ENCODE data around the gene MAPK14.
"Not testable (repeated sequence)": the region's sequence is repeated elsewhere in the genome, so short reads cannot be mapped to it uniquely, and the experiment has no call there.

MAPK14 gene

GRCh38 chr6:36124346-36124745, 96.7 kb downstream of the MAPK14 start:
- not testable (repeated sequence) for DNase-seq

- no peak for DNase-seq
These were observed 97.3 kb downstream of the MAPK14 start for GRCh38 chr6:36124881-36125280.

- no peak for DNase-seq
These were observed 98.0 kb downstream of the MAPK14 start for GRCh38 chr6:36125575-36125974.

DNA sequence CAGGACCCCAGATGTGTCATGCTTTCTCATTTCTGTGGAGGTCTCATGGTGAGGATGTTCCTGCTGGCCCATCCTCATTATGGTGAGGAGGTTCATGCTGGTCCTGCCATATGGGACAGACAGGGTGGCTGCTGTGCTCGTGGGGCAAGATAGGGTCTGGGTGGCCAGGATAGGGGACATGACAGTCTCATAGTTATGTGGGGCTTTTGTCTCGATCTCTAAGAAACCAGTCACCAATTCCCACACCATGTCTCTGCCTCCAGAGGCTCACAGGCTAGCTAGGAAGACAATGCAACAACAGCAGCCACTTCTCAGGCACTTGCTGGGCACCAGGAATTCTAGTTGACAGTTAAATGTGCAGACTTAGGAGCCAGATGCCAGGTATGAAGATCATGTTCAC, 98.5 kb downstream of the MAPK14 start:
- no peak for DNase-seq

DNA sequence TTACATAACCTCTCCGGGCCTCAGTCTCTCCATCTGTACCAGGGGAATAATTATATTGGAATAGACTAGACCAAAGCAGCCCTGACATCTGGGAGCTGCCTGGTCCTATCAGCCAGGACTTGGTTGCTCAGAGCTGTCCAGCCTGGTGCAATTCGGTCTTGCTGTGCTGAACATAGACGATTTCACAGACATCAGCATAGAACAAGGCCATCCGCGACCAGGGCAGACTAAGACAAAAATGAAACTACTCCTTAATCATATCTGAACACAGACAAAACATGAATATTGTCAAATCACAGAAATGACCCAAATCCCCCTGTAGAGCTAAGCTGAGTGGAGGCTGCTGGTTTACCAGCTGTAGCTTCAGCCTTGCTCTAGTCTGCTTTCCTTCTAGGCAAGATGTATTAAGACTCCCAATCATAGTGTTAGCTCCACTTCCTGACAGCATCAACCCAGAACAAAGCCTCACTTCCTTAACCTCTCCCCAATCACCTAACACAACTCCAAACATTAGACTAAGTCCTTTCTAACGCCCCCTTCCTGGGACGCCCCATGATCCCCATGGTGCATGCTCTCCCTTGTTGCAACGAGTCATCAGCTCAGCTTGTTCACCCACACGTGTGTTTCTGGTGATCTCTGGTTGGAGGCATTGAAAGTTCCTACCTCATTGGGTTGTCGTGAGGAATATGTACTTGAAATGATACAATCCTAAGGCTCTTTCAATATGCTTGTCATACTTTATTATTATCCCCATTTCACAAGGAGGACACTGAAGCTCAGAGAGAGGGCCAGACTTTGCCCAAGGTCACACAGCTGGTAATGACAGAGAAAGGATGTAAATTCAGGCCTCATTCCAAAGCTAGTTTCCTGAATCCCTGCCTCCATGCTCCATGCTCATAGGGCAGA, 99.2 kb downstream of the MAPK14 start:
- DNase-seq = no peak

- no peak for DNase-seq
These were observed 99.9 kb downstream of the MAPK14 start for GRCh38 chr6:36127462-36128016.

- no peak for DNase-seq
These were observed 100.5 kb downstream of the MAPK14 start for GRCh38 chr6:36128073-36128472.

DNA sequence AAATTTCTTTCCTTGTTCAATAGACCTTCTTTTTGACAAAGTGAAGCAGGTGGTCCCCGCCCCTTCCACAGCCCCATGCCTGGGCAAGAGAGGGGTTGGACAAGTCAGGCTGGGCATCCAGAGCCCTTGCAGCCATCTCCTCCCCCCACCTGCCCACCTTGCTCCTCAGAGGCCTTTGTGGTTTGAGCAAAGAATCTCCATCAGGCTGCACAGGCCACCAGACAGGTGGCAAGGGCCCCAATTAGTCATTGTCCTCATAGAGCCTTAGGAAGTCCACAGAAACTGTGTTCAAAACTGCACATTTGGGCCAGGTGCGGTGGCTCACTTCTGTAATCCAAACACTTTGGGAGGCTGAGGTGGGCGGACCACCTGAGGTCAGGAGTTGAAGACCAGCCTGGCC, 101.2 kb downstream of the MAPK14 start:
- DNase-seq = no peak

DNA sequence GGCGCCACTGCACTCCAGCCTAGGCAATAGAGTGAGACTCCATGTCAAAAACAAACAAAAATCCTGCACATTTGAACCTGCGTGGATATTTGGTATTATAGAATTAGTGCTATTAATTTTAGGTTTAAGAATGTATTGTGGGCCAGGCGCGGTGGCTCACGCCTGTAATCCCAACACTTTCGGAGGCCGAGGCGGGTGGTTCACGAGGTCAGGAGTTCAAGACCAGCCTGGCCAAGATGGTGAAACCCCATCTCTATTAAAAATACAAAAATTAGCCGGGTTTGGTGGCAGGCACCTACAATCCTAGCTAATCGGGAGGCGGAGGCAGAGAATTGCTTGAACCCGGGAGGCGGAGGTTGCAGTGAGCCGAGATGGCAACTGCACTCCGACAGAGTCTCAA, 101.7 kb downstream of the MAPK14 start:
- not testable (repeated sequence) for DNase-seq

DNA sequence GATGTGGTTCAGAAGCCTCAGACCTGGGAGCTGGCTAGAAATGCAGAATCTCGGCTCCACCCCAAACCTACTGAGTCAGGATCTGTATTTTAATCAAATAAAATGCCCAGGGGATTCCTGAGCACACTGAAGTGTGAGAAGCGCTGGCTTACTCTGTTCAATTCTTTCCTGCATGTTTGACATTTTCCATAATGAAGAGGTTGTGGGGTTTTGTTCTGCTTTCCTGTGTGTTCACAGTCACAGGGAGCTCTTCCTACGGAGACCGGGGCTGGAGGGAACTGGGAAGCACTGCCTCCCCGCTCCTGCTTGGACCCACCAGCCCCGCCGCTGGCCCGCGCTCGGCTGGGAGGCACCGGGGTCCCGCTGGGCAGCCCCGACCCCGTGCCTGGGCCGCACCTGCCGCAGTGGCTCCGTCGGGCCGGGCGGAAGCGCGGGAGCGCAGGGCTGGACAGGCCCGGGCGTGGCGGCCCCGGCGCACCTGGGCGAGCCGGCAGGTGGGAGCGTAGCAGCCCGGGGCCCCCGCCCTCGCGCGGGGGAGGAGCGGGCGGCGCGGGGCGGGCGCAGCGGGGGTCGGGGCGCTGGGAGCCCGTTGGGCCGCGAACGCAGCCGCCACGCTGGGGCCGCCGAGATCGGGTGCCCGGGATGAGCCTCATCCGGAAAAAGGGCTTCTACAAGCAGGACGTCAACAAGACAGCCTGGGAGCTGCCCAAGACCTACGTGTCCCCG, 102.5 kb downstream of the MAPK14 start, which contains the start of gene MAPK13:
MAPK13 (plus strand) TSS at position 573 of the 726 bp plus-strand sequence; CDS start at position 643, 70 bp downstream.
- no peak for DNase-seq

- DNase-seq = peak; percentile 63
These were observed 103.3 kb downstream of the MAPK14 start for GRCh38 chr6:36130667-36131510.

GRCh38 chr6:36131511-36132245, 104.1 kb downstream of the MAPK14 start:
- peak; percentile 61 for DNase-seq

- no peak for DNase-seq
These were observed 104.8 kb downstream of the MAPK14 start for GRCh38 chr6:36132246-36132895.

DNA sequence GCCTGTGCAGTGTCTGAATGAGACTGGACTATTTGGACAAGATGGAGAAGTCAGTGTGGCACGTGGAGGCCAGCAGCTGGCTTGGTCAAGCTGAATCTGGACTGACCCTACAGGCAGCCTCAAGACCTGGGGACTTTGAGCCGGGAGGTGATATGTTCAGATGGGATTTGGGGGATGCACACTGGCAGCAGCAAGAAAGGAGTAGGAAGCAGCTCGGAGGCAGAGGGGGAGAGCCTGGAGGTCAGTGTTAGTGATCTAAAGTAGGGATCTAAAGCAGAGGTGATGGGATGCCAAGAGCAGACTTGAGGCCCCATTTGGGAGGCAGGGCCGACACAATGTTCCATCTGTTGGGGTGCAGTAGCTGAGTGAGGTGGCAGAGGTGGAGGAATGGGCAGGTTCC, 105.5 kb downstream of the MAPK14 start:
- DNase-seq = no peak

- no peak for DNase-seq
These were observed 106.3 kb downstream of the MAPK14 start for GRCh38 chr6:36133912-36134311.

GRCh38 chr6:36135053-36135731, 107.6 kb downstream of the MAPK14 start:
- no peak for DNase-seq

DNA sequence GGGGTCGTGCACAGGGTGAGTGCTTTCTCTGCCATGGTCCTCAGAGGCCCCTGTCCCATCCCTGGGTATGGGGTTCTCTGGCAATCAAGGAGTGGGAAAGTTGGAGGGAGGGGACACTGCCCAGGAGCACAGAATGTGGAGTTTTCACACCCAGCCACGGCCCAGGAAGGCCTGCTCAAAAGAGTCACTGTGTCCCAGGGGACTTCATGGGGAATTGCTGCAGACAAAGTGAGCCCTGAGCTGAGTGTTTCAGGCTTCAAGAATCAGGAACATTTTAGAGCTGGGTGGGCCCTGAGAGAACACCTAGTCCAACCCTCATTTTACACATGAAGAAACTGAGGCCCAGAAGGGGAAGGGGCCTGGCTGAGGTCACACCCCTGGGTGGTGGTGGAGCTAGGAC, 108.4 kb downstream of the MAPK14 start:
- no peak for DNase-seq

DNA sequence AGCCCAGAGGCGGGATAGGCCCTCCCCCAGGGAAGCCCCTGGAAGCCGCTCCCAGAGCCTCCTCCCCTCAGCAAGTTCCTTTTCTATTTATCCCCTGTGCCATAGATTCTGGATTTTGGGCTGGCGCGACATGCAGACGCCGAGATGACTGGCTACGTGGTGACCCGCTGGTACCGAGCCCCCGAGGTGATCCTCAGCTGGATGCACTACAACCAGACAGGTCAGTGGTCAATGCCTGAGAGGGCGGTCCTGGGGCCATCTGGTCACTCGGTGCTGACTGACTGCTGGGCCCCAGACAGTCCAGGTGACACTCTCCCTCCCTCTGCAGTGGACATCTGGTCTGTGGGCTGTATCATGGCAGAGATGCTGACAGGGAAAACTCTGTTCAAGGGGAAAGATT, 108.9 kb downstream of the MAPK14 start:
- DNase-seq = no peak

- no peak for DNase-seq
These were observed 111.1 kb downstream of the MAPK14 start for GRCh38 chr6:36138667-36139066.

DNA sequence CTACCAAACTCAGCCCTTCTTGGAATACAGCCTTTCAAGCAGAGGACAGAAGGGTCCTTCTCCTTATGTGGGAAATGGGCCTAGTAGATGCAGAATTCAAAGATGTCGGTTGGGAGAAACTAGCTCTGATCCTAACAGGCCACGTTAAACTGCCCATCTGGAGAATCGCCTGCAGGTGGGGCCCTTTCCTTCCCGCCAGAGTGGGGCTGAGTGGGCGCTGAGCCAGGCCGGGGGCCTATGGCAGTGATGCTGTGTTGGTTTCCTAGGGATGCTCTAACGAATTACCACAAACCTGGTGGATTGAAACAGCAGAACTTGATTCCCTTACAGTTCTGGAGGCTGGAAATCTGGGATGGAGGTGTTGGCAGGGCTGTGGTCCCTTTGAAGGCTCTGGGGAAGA, 111.8 kb downstream of the MAPK14 start:
- no peak for DNase-seq
